ENCODE data around the gene ELMOD3.
"Not testable (repeated sequence)": the region's sequence is repeated elsewhere in the genome, so short reads cannot be mapped to it uniquely, and the experiment has no call there.

- TF ChIP-seq CTCF (IDR thresholded peaks at IDR 0.05; ENCODE audit: low read depth, low read length); EZH2phosphoT487 (IDR thresholded peaks at IDR 0.05; ENCODE audit: low read depth): not testable (repeated sequence)
These were observed 8.3 kb downstream of the ELMOD3 start for GRCh38 chr2:85362653-85363387.

Data from OCI-LY3 (cell line).